ENCODE results near the gene CHRNA5.
"Not testable (repeated sequence)": the region's sequence is repeated elsewhere in the genome, so short reads cannot be mapped to it uniquely, and the experiment has no call there.

Gene CHRNA5

DNA sequence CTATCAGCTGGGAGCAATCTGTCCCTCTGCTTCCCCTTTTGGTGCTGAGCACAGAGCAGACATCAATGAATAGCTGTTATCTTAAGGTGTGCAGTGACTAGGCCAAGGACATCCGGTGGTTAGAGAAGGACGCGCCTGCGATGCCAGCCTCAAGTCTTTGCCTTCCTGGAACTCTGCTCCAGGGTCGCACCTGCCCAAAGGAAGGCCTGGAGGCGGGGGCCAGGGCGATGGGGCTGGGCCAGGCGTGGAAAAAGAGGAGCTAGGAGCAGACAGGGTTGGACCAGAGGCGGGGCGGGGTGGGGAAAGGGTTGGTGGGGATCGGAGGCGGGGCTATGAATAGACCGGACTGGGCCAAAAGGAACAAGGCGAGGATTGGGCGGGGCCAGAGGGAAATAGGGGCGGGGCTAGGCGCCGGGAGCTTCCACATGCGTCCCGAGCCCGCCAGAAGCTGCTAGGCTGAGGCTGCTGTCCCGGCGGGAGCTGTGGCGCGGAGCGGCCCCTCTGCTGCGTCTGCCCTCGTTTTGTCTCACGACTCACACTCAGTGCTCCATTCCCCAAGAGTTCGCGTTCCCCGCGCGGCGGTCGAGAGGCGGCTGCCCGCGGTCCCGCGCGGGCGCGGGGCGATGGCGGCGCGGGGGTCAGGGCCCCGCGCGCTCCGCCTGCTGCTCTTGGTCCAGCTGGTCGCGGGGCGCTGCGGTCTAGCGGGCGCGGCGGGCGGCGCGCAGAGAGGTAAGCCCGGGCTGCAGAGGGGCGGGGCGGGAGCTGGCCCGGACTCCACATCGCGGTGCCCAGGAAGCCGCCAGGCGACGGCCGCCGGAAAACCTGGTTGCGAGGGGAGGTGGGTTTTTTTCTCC lies at the start of gene CHRNA5:
TSS of gene CHRNA5 (plus strand) at position 424 of the 854 bp plus-strand sequence. CDS start at position 624, 200 bp downstream.
- DNase-seq = peak; percentile 89

DNA sequence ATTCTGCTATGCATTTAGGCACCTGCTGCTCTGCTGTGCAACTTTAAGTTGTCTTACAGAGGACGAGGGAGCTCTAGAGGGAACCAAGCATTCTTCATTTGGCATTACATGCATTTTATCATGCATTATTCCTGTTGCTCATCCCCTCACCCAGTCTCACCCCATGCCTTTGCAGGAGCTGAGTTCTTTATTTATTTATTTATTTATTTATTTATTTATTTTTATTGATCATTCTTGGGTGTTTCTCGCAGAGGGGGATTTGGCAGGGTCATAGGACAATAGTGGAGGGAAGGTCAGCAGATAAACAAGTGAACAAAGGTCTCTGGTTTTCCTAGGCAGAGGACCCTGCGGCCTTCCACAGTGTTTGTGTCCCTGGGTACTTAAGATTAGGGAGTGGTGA lies 45.3 kb upstream of the CHRNA5 start:
- not testable (repeated sequence) for DNase-seq

DNA sequence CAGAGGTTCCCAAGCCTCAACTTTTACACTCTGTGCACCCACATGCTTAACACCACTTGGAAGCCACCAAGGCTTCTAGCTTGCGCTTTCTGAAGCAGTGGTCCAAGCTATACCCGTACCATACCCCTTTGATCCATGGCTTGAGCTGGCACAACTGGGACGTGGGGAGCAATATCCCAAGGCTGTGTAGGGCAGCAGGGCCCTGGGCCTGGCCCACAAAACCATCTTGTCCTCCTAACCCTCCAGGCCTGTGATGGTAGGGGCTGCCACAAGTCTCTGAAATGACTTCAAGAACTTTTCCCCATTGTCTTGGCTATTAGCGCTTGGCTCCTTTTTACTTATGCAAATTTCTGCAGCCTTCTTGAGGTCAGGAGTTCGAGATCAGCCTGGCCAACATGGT lies 41.1 kb upstream of the CHRNA5 start:
- no peak for DNase-seq

DNA sequence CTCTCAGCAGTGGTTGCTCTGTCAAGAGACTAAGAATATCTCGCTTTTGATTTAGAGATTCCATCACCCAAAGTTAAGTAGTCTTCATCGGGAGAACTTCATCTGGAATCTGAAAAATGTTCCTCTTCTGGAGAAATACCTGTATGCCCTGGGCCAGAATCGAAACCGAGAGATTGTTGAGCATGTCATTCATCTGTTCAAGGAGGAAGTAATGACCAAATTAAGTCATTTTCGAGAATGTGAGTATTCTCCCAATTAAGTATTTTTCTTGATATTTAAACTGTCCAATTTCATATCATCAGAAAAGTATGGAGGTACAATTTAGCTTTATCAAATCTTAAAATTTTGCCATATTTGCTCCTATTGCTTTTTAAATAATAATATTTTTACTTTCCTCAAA lies 38.0 kb upstream of the CHRNA5 start:
- DNase-seq = no peak

DNA sequence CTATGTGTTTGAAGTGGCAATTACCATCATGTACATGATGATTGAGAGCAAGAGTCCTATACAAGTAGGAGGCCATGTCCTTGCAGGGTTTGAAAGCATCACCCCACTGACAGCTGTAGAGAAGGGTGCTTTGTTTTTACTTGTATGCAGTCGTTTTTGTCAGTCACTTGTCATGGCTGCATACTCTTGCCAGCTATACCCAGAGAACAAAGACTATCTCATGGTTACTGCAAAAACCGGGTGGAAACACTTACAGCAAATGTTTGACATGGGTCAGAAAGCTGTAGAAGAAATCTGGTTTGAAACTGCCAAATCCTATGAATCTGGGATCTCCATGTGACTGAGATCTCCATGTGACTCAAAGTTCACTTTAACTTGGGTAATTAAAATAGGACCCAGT lies 32.0 kb upstream of the CHRNA5 start:
- no peak for DNase-seq

DNA sequence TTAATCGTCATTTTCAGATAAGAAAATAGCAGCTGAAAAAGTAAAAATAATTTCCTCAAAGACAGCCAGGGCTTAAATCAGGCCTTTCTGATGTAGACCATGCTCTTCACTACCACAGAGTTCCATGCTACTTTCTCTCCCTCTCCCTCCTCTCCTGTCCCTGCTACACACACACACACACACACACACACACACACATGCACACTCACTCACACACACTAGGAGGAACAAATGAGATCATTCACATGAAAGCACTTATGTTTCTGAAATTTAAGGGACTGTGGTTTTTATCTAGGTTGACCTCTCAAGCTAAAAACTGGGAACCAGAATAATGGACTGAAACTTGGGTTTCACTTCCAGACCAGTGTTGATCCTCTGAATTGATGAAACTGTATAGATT lies 29.2 kb upstream of the CHRNA5 start:
- DNase-seq = no peak

DNA sequence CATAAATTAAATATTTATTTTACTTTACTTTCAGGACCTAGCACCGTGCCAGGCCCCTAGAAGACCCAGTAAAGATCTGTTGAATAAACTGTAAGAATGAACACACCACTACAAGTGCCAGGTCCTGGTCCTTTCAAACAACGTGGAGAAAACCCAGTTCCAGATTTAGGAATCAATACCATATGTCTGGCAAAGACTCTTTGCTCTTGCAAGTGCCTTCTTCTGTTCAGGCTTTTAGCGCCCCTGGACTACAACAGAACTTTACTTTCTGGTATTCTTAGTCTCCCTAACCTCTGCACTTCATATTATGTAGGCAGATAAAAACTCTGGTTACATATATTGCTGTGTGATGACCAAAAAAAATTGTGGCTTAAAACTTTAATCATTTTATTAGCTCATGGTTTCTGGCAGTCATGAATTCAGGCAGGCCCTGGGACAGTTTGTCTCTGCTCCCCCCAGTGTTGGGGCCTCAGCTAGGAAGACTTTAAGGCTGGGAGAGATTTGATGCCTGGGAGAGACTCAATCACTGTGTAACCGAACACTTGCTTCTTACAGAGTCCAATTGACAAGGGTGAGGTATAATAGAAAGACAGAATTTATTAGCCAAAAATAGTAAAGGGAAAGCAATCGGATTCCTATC lies 27.9 kb upstream of the CHRNA5 start:
- DNase-seq = no peak

DNA sequence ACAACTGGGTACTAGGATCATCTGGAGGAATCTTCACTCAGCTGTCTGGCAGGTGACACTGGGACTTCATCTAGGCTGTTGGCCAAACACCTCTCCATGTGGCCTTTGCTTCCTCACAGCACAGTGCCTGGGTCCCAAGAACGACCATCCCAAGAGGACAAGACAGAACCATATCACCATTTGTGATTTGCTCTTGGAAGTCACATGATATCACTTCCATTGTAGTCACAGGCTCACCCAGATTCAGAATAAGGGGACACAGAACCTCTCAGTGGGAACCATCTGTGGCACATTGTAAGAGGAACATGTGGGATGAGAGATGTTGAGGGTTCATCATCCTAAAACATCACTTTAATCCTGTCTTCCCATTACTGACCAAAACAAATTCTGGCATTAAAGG lies 27.0 kb upstream of the CHRNA5 start:
- no peak for DNase-seq

DNA sequence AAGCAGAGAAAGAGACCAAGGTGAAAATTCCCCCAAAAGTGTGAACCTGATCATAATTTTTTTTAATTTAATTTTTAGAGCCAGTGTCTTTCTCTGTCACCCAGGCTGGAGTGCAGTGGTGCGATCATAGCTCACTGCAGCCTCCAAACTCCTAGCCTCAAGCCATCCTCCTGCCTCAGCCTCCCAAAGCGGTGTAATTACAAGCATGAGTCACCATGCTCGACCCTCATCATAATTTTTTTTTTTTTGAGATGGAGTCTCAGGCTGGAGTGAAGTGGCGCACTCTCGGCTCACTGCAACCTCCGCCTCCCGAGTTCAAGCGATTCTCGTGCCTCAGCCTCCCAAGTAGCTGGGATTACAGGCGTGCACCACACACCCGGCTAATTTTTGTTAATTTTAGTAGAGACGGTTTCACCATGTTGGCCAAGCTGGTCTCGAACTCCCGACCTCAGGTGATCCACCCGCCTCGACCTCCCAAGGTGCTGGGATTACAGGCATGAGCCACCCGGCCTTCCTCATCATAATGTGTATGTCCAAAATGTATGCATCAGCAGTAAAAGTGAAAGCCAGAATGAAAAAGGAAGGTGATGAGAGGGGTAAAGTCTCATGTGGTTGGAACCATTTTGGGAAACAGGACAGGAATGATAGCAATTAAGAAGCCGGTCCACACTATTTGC lies 25.7 kb upstream of the CHRNA5 start:
- DNase-seq = not testable (repeated sequence)

DNA sequence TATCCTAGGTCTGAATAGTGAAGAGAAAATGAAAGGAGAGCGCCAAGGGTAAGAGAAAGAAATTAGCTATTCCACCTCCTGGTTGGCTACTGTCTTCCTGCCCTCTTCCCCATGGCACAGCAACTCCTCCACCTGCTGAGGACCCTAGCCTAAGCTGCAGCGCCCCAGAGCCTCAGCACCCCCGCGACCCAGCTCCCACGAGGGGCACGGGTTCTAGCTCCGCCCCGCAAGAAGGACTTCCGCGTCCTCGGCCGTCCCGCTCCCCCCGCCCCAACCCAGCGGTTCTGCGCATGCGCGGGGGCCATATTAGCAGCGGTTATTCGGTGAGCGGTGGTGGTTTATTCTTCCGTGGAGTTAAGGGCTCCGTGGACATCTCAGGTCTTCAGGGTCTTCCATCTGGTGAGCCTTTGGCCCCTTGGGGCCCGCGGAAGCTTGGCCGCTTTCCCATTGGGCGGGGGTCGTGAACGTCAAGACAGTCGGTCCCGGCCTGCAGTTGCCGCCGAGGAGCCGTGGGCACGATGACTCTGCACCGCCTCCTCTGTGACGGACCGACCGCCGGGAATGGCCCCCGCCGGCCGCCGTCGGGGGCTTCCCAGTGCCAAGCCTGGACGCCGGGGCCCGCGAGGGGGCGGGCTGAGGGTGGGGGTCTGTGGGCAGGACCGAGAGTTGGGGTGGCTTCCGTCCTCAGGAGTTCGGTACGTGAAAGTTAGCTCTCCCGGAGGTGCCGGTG lies 25.0 kb upstream of the CHRNA5 start, which contains the start of gene PSMA4:
TSS of gene PSMA4 (plus strand) at position 304 of the 730 bp plus-strand sequence. CDS start 1,484 bp downstream, outside the sequence.
- peak; percentile 79 for DNase-seq

DNA sequence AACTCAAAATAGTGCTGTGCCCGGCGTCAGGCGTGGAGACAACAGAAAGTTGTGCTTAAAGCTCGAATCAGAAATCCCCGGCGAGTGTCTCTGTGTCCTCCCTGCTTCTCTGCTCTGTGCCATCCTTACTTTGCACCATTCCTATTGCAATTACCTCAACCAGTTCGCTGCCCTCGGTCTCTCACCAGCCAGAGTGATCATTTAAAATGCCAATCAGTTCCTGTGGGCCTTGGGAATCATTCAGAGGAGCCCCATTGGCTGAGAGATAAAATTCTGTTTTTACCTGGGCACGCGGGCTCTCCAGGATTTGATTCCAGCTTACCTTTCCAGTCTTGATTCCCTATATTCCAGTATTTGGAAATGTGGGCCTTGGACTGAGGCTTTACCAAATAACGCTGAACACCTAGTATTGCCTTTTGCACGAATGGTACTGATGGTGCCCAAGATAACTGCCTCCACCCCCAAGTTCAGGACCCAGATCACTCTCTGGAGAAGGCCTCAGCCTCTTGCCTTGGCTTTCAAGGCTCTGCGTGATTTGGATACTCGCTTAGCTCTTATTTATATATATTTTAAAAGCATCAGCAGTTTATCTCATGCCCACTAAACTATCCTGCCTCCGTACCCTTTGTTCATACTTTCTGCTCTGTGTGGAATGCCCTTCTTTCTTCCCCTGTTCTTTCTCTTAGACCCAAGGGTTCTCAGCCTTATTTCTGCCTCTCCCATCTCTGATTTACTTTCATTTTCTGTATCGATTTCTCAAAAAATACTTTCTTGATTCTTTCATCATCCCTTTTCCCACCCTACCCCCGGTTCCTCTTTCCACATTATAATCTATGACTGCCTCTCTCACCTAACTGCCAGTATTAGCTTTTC lies 24.2 kb upstream of the CHRNA5 start:
- no peak for DNase-seq

DNA sequence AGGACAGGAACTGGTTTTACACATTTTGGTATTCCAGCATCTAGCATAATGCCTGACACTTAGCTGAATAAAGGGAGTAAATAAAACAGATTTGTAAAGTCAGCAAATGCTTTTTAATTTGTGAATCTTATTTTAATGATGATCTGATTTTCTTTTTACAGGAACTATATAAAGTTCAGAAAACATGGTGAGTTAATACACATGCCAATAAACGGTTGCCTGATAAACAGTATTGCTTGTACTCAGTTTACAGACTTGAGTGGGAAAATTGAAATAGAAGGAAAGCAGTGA lies 23.6 kb upstream of the CHRNA5 start:
- DNase-seq = no peak

DNA sequence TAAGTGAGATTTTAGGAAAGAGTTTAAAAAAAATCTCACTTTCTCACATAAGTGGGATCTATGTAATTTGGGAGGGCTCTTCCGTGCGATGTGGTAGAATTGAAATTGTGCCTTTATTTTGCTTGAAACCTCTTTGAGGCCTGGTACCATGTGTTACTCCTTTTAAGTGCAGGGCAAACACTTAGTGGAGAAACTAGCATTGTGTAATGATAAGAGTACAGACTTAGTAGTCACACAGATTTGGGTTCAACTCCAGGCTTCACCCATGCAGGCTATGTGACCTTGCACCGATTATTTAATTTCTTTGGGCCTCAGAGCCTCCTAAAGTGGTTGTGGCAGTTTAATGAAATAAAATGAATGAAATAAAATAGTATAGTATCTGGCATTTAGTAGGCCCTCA lies 22.7 kb upstream of the CHRNA5 start:
- no peak for DNase-seq

DNA sequence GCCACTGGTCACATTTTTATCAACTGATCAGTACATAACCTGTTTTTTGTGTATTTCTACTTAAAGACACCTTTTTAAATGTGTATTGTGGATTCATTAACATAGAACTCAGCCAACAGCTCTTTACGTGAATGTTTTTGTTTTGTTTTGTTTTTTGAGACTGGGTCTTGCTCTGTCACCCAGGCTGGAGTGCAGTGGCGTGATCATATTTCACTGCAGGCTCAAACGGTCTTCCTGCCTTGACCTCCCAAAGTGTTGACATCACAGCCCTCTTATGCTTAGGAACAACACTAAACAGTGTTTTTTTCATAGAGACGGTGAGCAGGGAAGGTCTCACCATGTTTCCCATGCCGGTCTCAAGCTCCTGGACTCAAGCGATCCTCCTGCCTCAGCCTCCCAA lies 15.1 kb upstream of the CHRNA5 start:
- no peak for DNase-seq

DNA sequence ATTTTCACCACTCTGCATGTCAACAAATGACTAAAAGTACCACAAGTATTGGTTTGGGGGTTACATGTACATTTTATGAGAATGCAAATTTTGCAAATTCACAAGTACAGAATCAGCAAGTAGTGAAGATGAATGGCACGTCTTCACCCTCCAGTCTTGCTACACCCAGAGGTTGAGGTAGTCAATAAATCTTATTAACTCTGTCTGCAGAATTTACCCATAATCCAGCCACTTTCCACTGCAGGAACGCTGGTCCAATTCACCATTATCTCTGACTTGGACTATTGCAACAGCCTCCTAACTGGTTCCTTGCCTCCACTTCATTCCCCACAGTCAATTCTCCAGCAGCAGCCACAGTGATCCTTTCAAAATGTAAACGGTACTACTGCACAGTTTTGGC lies 14.5 kb upstream of the CHRNA5 start:
- no peak for DNase-seq

DNA sequence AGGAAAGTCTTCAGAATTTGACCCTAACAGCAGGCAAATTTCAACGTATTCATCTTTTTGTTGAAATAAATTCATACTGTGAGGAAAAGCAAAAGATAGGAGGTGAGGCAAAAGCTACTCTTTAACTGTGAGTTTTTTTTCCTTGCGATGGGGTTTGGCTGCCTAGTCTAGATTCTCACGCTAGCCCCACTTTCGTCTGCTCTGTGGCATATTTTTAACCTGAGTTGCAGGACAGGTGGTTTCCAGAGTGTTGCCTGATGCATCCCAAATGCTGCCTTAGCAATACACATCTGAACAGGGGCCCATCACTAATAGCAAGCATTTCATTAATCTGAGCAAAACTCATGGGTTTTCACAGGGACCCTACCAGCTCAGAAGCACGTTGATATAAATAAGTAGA lies 13.4 kb upstream of the CHRNA5 start:
- no peak for DNase-seq

DNA sequence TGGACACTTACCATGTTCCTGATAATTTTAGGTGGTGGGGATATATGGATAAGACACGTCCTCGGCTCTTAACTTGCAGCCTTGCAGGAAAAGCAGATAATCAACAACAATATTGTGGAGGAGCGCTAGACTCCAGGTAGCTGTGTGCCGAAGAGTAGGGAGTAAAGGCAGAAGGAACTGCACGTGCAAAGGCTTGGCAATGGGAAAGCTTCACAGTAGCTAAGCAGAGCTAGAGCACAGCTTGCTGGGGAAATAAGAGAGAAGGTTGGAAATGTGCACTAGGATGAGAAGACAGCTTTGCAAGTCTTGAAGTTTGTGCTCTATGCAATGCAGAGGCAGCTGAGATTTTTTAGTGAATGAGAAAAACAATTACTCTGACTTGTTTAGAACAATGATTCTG lies 12.7 kb upstream of the CHRNA5 start:
- DNase-seq = no peak

DNA sequence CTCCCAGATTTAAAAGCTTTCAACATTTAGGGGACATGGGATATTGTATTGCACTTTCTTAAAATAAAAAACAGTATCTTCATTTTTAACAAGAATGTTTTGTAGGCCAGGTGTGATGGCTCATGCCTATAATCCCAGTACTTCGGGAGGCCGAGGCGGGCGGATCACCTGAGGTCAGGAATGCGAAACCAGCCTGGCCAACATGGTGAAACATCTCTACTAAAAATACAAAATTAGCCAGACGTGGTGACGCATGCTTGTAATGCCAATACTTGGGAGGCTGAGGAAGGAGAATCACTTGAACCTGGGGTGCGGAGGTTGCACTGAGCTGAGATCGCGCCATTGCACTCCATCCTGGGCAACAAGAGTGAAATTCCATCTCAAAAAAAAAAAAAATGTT lies 5.1 kb upstream of the CHRNA5 start:
- DNase-seq = not testable (repeated sequence)

DNA sequence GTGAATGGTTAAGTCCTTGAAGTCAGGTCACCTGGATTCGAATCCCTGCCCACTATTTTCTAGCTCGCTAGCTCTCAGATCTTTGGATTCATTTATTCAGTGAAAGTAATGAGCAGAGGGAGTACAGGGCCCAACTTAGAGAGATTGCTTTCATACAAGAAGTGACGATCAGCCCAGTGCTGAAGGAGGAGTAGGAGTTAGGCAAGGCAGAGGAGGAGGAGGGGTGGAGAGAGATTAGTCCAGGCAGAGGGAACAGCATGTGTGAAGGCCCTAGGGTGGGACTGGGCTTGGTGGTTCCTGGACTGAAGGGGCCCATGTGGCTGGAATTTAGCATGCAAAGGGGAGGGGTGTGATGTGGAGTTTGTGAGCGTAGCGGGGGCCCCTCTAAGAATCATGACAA lies 3.8 kb upstream of the CHRNA5 start:
- DNase-seq = no peak

DNA sequence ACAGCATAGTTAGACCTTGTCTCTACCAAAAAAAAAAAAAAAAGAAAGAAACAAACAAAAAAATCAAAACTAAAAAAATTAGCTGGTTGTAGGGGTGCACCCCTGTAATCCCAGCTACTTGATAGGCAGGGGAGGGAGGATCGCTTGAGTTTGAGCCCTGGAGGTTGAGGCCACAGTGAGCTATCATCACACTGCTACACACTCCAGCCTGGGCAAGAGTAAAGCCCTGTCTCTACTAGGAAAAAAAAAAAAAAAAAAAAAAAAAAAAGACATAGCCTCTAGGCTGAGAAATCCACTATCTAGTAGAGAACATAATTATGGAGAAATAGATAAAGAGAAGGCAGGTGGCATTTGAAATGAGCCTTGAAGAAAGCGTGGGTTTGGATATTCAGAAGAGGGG lies 2.2 kb upstream of the CHRNA5 start:
- DNase-seq = no peak

DNA sequence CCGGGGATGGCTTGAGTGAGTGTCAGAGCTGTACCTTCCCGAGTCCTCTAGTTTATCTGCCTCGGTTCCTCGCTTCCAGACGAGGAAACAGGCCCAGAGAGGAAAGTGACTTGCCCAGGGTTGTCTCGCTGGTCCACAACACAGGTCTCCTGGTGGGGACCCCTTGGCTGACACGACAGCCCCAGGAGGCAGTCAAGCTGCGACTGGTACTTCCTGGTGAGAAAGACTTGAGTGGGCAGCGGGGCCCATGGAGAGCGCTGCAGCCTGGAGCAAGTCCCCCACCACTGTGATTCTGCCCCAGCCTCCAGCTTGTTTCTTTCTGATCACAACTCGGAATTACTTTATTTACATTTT lies 600 bp upstream of the CHRNA5 start:
- no peak for DNase-seq
